Measurements from ENCODE around the gene LY6G5B.
"Not testable (repeated sequence)": the region's sequence is repeated elsewhere in the genome, so short reads cannot be mapped to it uniquely, and the experiment has no call there.

The LY6G5B gene

GRCh38 chr6:31692353-31692752, 22.6 kb downstream of the LY6G5B start:
- no peak for DNase-seq

DNA sequence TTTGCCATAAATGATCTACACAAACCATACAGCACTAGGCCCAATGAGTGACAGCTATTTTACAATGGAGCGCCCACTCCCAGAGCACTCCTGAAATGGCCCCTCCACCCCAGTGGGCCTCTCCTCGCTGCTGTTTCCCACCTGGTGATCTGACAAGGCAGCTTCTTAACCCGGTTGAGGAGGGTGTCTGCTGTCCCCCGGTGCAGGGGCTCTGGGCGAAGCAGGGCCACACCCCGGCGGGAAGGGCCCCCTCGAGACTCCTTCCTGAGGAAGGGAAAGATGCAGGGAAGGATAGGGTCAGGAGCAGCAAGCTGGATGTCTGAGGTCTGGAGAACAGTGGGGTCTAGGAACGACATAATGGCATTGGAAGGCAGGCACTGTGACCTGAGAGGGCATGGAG, 23.1 kb downstream of the LY6G5B start:
- DNase-seq: no peak

GRCh38 chr6:31693535-31693934, 23.8 kb downstream of the LY6G5B start:
- DNase-seq: no peak

DNA sequence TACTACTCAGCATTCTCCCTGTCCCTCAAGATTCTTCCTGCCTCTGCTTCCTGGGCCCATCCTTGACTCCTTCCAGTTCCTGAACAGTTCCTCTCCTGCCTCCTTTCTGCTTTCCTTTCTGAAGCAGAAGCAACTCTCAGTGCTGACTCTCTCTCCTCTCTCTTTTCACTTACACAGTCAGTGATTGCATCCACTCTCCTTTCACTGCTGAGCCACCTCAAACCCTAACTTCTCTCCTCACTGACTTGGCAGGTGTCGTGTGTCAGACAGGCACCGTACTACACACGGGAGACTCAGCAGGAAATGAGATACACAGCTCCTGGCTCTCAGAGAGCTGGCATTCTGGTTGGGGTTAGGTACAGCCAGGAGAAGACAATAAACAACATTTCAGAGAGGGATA, 27.8 kb downstream of the LY6G5B start:
- no peak for DNase-seq

DNA sequence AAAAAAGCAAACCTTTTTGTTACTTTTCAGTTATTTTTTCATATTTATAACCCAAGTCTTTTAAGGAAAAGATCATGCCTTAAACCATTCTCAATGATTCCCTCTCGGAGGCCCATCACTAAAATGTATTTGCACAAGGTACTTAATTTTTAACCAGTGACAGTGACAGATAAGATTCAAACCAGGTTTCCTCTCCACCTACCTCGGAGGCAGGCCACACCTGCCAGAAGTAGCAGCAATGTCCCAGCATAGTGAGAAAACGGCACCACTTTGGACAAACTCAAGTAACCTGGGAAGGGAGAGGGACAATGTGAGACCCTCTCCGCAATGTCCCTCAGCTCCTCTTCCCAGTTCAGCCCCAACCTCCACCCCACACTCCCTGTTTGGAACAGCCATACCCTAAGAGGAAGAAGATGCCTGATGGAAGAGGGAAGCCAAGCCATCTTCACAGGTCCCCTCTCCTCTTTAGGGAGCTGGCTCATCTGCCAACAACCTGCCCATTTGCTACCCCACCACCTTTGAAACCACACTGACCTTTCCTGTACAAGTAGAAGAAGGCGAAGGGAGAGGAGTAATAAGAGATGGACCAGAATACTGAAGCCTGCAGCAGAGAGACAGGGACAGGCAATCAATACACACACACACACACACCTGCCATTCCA, 31.1 kb downstream of the LY6G5B start:
- no peak for DNase-seq

DNA sequence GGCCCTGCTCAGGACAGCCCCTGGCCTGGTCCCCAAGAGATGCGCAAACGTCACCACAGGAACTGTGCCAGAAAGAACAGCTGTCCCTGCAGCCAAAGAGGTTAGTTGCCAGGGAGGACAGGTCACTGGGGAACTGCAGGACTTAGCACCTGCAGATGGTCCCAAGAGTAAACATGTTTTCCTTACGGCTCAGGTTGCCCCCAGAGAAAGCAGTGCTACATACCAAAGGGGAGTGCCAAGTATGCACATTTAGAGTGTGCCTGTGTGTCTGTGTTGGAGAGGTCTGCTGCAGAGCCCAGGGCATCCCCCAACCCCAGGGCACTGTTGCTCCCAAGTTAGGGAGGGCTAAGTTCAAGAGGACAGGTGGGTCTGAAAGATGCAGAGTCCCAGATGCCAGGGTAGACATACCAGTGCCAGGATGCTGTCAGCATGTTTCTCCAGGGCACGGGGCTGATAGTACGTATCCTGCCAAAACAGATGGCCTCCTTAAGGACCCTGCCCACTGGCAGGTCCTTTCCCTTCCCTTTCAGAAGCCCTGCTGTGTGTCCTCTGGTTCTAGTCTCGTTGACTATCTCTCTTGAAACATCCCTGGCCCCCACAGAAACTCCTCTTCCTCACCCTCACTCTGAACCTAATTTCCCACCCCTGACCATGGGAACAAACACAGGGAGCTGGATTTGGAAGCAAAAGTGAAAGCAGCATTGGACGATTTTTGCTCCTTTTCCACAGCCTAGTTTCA, 32.1 kb downstream of the LY6G5B start:
- DNase-seq: no peak

- DNase-seq: peak; percentile 7
Observed at GRCh38 chr6:31702405-31702818, 32.6 kb downstream of the LY6G5B start.

DNA sequence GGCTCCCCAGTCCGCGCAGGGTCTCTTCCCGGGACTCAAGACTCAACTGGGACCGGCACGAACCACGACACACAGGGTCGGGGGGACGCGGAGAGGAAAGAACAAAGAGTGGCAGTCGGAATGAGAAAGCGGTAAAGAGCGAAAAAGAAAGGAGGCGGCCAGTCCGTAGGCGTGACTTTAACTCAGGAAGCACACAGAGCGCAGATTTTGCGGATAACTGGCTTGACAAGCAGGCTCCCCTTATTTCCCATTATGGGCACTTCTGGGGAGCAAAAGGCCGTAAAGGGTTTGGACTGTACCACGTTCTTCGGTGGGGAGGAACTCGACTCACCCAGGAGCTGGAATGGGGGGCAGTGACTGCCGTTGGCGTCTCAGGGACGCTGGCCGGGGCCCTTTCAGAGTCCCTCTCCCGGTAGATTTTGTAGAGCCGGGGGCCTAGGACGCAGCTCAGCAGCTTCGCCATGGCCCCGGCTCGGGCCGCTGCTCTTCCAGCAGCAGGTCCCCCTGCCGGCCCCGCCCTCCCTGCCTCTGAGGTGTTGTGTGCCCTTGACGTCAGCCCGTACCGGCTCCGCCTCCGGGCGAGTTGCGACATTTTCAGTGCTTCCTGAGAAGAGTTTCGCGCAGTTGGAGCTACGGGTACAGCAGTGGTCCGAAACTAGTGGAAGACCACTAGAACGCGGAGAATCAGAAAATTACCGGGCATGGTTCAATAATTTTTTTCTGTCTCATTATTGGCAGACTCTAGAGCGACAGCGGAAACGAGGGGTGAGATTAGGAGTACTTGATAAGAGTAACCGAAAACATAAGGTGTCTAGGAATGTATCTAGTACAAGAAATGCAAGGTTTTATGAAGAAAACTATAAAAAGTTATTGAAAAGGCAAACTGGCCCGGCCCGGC, 33.3 kb downstream of the LY6G5B start, which contains the start of gene ABHD16A:
Gene ABHD16A (minus strand): TSS at position 506 of the 898 bp plus-strand sequence. CDS start 43 bp downstream, at position 463.
- peak; percentile 95 for DNase-seq

- no peak for DNase-seq
Observed at GRCh38 chr6:31705931-31706330, 36.2 kb downstream of the LY6G5B start.

DNA sequence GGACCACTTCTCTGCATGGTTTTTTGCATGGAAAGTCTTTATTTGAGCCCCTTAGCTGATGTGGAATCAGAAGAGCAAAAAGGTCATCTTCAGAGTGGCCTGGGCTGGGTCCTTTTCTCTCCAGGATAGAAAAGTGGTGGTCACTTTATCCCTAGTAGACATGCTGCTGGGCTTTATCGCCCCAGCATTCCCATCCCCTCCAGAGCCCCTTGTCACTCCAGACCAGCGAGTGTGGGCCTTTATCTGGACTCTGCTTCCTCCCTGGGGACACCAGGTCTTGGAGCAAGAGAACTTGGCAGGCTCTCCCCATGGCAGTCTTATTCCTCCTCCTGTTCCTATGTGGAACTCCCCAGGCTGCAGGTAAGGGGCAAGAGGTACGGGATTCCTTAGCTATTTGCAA, 36.8 kb downstream of the LY6G5B start, which contains the start of gene LY6G6F:
Gene LY6G6F (plus strand): TSS at position 268 of the 400 bp plus-strand sequence. CDS start 41 bp downstream, at position 309.
- DNase-seq: no peak

- DNase-seq: no peak
Observed at GRCh38 chr6:31707701-31708100, 37.9 kb downstream of the LY6G5B start.

DNA sequence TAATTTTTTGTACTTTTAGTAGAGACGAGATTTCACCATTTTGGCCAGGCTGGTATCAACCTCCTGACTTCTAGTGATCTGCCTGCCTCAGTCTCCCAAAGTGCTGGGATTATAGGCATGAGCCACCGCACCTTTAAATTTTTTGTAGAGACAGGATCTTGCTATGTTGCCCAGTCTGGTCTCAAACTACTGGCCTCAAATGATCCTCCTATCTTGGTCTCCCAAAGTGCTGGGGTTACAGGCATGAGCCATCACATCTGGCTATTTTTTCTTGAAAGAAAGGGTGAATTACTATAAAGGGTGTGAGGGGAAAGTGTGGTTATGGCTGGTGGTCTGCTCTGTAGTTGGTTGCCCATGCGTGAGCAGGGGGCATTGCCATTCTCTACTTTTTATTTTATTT, 38.4 kb downstream of the LY6G5B start:
- DNase-seq: no peak

DNA sequence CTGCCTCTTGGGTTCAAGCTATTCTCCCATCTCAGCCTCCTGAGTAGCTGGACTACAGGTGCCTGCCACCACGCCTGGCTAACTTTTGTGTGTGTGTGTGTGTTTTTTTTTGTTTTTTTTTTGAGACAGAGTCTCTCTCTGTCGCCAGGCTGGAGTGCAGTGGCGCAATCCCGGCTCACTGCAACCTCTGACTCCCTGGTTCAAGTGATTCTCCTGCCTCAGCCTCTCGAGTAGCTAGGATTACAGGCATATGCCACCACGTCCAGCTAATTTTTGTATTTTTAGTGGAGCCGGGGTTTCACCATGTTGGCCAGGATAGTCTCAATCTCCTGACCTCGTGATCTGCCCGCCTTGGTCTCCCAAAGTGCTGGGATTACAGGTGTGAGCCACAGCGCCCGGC, 39.4 kb downstream of the LY6G5B start:
- DNase-seq: not testable (repeated sequence)

DNA sequence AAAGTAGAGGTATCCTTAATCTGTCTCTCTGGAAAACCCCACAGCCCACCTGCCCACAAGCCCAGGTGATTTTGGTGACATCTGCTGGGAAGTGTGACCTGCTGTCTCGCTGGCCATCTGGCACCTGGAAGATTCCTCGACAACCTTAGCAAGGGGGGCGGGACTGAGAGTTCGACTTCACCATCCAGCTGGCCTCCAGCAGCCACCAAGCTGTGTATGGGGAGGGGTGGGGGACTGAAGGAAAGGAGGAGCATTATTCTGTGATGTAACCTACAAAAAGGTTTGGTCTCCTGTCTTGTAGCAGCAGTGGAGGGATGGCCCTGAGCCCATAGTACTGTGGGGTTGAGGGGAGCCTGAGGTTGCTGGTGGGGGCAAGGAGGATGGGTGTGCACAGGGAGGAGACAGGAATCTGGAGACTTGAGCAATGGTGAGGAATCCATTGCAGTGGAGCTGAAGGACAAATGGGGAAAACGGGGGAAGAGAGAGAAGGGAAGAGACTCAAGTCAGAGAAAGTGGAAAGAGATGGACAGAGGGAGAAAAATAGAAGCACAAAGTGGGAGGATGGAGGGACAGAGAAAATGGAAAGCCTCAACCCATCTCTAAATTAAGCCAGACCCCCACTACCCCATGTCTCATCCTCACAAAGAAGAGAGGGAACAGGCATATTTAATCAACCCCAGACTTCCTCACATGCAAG, 40.9 kb downstream of the LY6G5B start:
- DNase-seq: no peak

DNA sequence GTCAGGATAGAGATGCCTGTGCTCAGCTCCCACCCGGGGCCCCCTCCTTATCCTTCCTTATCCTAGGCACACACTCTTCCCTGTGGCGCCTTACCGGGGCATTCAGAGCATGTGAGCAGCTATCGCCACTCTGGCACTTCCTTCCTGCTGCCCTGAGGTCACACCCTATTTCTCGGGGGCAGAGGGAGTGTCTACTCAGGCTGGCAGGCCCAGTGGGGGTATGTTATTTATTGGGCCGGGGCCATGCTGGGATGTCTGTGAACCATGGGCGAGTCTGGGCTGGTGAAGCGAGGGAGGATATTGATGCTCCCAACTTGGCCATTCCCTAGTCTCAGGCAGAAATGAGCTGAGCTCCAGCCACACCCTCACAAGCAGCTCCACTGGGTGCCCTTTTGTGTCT, 41.5 kb downstream of the LY6G5B start:
- no peak for DNase-seq

GRCh38 chr6:31712296-31712695, 42.5 kb downstream of the LY6G5B start:
- DNase-seq: no peak

DNA sequence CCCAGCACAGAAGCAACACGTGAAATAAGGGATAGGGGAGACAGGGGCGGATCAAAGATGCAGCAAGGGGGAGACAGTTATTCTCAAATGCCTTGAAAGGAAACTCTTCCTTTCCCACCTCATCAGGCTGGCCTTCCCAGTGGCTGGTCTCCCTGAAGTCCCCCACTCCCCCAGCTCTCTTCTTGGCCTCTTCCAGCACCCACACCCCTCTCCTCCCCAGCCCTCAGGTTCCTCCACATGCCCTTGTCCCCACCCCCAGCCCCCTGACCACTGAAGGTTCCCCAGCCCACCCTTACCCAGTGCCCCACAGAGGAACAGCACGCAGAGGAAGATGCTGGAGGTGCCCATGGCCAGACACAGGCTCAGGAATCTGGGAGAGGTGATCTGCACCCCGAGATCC, 43.7 kb downstream of the LY6G5B start:
- DNase-seq: no peak

- no peak for DNase-seq
Observed at GRCh38 chr6:31713991-31714684, 44.4 kb downstream of the LY6G5B start.

GRCh38 chr6:31715022-31715958, 45.5 kb downstream of the LY6G5B start, which contains the start of gene LY6G6D:
Gene LY6G6D, plus strand, starts transcription at chr6:31715348. Its CDS starts 8 bp downstream, at chr6:31715356.
- no peak for DNase-seq

GRCh38 chr6:31717499-31718222, 47.9 kb downstream of the LY6G5B start:
- no peak for DNase-seq
